ENCODE data around the gene ADAM23. TPM values are rescaled to one million over a fixed set of nuclear protein-coding genes. Genes with fewer than 3 reads are reported as not detected.

Gene ADAM23
- total RNA-seq, 1 donor from 2014 or later = 3.7 TPM

DNA sequence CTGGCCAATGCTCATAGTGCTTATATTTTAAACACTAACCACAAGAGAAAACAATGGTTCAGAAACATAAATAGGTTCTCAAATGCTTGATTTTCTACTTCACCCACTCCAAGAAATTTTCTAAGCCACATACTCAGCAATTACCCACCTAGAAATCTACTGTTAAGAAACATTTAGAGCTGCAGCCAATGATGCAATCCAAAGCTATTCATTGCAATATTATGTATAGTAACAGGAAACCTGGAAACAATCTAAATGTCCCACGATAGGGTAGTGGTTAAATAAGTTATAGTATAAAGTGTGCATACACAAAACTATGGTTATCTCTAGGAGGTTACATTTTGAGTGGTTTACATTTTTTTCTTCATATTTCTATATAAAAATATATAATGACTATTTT lies 204.7 kb downstream of the ADAM23 start:
- H3K36me3 ChIP-seq (ENCODE audit: control insufficient read depth in 3 of 3, insufficient read depth in 3 of 3, low read length in 3 of 3) = no peaks in the 10 kb centered on the region

DNA sequence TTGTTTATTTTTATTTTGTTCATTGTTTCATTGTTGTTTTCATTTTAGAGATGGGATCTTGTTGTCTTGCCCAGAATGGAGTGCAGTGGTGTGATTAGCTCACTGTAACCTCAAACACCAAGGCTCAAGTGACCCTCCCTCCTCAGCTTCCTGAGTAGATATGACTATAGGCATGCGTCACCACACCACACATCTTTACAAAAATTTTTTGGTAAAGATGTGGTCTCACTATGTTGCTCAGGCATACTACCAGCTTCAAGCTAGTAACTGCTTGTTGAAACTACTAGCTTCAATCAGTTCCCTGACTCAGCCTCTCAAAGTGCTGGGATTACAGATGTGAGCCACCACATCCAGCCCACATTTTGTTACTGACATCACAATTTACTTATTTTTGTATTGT lies 213.8 kb downstream of the ADAM23 start:
- H3K27ac ChIP-seq (ENCODE audit: low read depth, low read length) = no peak overlapping the region
- no peaks in the 10 kb centered on the region for H3K9me3 ChIP-seq (ENCODE audit: control insufficient read depth in 3 of 3, low read length in 3 of 3)
- no peaks in the 10 kb centered on the region for H3K36me3 ChIP-seq (ENCODE audit: control insufficient read depth in 3 of 3, insufficient read depth in 3 of 3, low read length in 3 of 3)
- H3K9ac ChIP-seq (ENCODE audit: low read depth in 1 of 3, low read length in 3 of 3) = no peak overlapping the region
- H3K4me1 ChIP-seq (ENCODE audit: control insufficient read depth in 3 of 3, insufficient read depth in 3 of 3, low read length in 3 of 3) = no peaks in the 10 kb centered on the region
- H3K27me3 ChIP-seq (ENCODE audit: control insufficient read depth in 3 of 3, insufficient read depth in 3 of 3, low read length in 3 of 3) = peaks cover 0 to 3% (median 0%) of the 10 kb centered on the region in 3 donors
- H3K4me3 ChIP-seq (ENCODE audit: low read length in 3 of 3) = no peak overlapping the region

More for the DNA sequence above, 204.7 kb downstream of the ADAM23 start:
- peaks cover 0 to 2% (median 0%) of the 10 kb centered on the region in 3 donors for H3K27me3 ChIP-seq (ENCODE audit: control insufficient read depth in 3 of 3, insufficient read depth in 3 of 3, low read length in 3 of 3)
- no peaks in the 10 kb centered on the region for H3K4me1 ChIP-seq (ENCODE audit: control insufficient read depth in 3 of 3, insufficient read depth in 3 of 3, low read length in 3 of 3)
- no peak overlapping the region for H3K4me3 ChIP-seq (ENCODE audit: low read length in 3 of 3)
- no peak overlapping the region for H3K9ac ChIP-seq (ENCODE audit: low read depth in 1 of 3, low read length in 3 of 3)
- H3K9me3 ChIP-seq (ENCODE audit: control insufficient read depth in 3 of 3, low read length in 3 of 3) = no peaks in the 10 kb centered on the region
- H3K27ac ChIP-seq (ENCODE audit: low read depth, low read length) = no peak overlapping the region

DNA sequence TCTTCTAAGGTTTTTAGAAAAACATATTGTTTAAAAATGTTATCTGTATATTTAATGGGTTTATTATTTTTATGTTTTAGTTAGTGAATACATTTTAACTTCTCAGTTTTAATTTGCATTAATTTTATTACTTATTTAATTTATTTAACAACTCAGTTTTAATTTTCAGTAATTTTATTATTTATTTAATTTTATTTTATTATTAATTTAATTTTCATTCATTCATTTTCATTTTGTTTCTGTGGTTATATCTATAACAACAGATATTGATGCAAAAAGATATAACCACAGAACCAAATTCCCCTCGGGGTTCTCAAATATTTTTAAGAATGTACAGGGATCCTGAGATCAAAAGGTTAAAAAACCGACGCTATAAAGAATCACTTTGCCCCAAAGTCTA lies 221.9 kb downstream of the ADAM23 start:
- H3K36me3 ChIP-seq (ENCODE audit: control insufficient read depth in 3 of 3, insufficient read depth in 3 of 3, low read length in 3 of 3) = no peaks in the 10 kb centered on the region
- H3K4me3 ChIP-seq (ENCODE audit: low read length in 3 of 3) = no peak overlapping the region
- H3K27me3 ChIP-seq (ENCODE audit: control insufficient read depth in 3 of 3, insufficient read depth in 3 of 3, low read length in 3 of 3) = peaks cover 0 to 3% (median 0%) of the 10 kb centered on the region in 3 donors
- no peaks in the 10 kb centered on the region for H3K9me3 ChIP-seq (ENCODE audit: control insufficient read depth in 3 of 3, low read length in 3 of 3)
- no peak overlapping the region for H3K9ac ChIP-seq (ENCODE audit: low read depth in 1 of 3, low read length in 3 of 3)
- H3K27ac ChIP-seq (ENCODE audit: low read depth, low read length) = no peak overlapping the region
- H3K4me1 ChIP-seq (ENCODE audit: control insufficient read depth in 3 of 3, insufficient read depth in 3 of 3, low read length in 3 of 3) = no peaks in the 10 kb centered on the region

Other genes with a start within 250 kb of the ADAM23 start
- 12.0 TPM for gene ZDBF2, start 168.9 kb upstream of the ADAM23 start, total RNA-seq
- not detected for gene FAM237A, start 199.0 kb downstream of the ADAM23 start, total RNA-seq

Measured in skeletal muscle tissue (tissue), 4 donors.